Measurements from ENCODE around the gene THBD. TPM values are rescaled to one million over a fixed set of nuclear protein-coding genes. Genes with fewer than 3 reads are reported as not detected.

THBD gene
- total RNA-seq, 1 experiment from 2014 or later = 16.8 TPM

DNA sequence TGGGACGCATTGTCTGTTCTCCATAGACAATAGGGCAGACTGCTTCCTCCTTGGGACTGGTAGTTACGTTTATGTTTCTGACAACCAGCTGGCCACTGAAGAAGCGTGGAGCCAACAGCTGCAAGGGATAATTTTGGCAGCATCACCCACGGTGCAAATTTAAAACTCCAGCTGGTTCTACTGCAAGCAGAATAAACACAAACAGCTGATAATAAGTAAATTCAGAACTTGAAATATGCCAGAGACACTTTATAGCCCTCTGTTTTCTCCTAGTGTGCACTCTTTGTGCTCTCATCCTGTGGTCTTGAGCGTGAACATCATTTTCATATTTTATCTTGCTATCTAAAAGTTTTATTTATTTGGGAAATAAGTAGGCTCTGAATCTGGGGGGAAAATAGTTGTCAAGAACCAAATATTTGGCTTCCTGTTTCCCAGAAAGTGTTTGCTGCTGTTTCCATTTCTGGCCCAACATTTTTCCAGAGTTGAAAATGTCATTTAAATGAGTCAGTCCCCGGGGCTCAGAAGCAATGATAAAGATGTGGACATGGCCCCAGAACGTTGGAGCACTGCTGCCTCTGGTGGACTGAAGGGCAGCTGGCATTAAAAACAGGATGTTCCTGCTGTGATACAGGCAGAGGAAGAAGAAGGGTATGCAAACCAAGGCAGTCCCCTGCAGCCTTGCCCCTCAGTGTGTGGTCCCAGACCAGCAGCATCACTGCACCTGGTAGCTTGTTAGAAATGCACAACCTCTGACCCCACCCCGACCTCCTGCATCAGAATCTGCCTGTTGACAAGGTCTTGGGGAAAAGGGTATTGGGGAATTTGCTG, 12.5 kb upstream of the THBD start:
- DNase-seq (ENCODE audit: low read depth) = peak; percentile 89

DNA sequence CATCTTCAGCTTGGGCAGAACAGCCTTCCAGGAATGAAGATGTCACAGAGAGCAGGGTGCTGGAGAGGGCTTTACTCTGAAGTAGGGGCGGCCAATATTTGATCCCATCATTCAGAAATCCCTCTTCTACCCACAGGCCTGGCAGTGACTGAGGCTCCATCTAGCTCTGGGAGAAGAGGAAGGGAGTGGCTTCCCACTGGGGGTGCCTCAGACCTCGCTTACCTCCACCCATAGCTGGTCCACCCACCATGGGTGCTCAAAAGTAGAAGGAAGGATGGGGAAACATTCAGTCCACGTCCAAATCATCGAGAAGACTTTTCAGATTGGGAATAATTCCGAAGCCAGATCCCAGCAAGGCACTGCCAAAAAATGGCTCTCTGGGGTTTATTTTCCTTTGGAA, 11.8 kb upstream of the THBD start:
- DNase-seq (ENCODE audit: low read depth) = no peak

DNA sequence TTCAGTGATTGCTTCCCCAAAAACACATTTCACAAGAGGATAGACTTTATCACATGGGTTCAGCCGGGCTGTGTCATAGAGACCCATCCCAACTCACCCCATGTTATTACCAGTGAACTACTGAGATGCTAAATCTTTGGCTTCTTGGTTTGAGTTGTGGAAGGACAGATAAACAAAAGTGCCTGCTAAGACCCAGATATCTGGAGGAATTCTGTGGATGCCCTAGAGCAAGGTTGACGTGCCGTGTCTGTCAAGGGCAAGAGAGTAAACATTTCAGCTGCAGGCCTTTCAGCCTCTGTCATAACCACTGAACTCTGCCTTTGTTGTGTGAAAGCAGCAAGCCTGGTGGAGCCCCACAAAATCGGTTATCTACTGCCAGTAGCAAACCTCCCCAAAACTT, 11.2 kb upstream of the THBD start:
- DNase-seq (ENCODE audit: low read depth) = no peak

DNA sequence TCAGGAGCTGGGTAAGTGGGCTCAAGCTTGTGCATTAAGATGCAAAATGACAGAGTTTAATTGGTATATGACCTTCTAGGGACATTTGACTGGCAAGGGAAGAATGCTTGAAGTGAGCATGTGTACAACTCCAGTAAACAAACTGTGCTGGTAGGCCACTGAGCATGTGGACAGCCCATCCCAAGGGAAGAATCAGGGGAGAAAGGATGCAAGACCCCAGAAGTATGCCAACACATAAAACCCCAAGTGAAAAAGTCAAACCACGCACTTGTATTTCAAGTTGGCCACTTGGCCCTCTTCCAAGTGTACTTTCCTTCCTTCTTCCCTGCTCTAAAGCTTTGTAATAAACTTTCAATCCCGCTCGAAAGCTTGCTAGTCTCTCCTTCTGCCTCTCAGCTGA, 10.4 kb upstream of the THBD start:
- DNase-seq (ENCODE audit: low read depth) = peak; percentile 32

DNA sequence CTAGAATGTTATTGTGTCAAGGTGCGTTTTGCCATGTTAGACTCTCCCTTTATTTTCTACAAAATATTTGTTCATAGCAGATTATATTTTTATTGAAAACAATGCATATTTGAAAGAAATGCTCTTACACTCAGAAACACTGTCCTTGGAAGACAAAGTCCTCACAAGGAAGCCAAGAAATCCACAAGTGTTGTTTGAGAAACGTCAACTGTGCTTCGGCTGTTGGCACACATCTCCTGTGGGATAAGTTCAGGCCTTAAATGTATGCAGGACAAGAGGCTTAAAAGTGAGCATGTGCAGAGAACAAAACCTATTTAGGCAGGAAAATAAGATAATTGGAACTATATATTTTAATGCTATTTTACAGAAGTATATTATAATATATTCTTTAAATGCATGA, 9.5 kb upstream of the THBD start:
- no peak for DNase-seq (ENCODE audit: low read depth)

DNA sequence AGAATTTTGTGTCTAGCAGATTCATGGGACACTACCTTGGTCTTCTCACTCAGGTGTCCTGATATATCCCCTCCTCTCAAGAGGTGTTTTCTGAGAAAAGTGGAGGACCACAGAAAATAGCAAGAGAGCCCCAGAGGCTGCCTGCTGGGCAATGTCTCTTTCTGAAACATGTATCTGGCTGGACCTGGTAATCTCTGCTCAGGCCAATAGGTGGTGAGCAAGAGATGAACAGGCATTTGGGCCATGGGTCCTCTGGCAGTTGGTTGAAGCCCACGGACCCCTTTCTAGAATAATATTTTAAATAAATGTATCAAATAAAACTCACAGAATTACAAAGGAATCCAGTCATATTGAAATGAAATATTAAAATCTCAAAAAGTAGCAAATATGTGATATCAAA, 8.8 kb upstream of the THBD start:
- DNase-seq (ENCODE audit: low read depth) = no peak

DNA sequence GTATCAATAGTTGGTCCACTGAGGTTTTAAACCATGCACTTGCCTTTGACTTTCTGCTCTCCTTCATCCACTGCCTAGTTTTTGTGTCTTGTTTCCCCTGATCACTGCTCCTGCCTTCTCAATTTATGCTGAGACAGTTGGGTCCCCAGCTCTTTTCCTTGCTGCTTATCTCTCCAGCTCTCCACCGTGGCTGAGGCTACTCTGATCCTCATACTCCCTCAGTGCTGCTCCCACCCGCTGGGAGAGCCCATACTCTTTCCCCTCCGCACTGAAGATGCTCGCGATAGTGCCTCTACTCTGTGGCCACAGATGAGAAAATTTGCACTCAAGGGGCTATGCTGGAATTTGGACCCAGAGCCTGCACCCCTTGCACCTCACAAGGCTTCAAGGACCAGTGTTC, 3.4 kb upstream of the THBD start:
- no peak for DNase-seq (ENCODE audit: low read depth)

DNA sequence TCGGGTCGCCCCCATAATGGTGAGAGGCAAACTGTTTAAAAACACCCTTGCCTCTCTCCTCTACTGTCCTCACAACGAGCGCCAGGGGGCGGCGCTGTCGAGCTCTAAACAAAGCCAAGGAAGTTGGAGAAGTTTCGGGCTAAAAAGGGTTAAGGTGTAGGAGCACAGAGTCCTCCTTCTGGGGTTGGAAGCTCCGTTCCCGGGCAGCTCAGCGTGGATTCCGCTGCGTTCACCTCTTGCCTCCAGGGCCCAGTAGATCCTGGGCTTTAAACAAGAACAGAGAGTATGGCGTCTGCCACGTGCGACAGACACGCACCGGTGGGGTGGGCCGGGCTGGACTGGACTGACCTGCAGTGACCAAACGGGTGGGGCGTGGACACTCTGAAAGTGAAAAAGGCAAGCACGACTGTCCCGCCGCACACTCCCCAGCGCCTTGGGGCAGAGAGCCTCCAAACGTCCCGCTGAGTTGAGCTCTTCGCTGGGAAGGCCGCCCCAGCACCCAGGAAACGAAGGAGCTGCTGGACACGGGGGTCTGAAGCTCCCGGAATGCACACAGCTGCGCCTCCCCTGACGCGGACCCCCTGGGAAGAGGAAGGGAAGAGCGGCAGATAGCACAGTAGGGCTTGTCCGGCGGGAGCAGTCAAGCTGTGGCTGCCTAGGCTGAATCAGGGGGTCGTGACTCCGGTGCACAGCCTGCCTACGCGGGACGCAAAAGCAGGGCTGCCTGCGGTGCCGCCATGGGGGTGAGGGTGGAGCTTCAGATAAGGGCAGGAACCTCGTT, 1.6 kb upstream of the THBD start:
- DNase-seq (ENCODE audit: low read depth) = peak; percentile 89

DNA sequence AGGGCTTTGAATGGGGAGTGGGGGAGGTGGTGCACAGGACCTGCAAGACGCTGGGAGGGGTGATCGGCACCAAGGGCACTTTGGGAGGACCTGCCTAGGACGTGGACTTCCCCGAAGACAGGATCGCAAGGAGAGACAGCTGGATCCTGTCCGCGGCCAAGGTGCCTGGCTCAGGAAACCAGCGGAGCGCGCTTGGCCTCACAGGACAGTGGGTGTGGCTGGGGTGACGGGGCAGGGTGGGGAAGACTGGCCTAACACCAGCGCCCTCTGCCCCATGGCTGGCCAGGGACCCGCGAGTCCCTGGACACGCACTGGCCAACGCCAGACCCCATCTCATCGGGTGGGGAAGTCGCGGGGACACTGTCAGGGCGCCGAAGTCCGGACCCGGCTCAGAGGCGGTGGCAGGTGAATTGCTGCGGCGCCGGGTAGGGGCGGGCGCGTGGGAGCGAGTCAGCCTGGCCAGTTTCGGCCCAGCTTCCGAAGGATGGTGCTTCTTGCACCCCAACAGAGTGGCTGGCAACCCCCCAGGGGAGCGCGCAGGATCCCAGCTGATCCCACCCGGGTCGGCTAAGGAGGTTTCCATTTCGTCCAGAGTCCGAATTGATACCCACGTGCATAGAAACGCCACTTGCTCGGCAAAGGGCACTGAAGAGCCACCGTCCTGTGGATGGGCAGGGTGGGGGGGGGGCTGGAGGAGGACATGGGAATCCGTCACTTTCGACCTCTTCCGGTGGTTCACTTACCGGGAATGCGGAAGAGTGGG, 785 bp upstream of the THBD start:
- no peak for DNase-seq (ENCODE audit: low read depth)

DNA sequence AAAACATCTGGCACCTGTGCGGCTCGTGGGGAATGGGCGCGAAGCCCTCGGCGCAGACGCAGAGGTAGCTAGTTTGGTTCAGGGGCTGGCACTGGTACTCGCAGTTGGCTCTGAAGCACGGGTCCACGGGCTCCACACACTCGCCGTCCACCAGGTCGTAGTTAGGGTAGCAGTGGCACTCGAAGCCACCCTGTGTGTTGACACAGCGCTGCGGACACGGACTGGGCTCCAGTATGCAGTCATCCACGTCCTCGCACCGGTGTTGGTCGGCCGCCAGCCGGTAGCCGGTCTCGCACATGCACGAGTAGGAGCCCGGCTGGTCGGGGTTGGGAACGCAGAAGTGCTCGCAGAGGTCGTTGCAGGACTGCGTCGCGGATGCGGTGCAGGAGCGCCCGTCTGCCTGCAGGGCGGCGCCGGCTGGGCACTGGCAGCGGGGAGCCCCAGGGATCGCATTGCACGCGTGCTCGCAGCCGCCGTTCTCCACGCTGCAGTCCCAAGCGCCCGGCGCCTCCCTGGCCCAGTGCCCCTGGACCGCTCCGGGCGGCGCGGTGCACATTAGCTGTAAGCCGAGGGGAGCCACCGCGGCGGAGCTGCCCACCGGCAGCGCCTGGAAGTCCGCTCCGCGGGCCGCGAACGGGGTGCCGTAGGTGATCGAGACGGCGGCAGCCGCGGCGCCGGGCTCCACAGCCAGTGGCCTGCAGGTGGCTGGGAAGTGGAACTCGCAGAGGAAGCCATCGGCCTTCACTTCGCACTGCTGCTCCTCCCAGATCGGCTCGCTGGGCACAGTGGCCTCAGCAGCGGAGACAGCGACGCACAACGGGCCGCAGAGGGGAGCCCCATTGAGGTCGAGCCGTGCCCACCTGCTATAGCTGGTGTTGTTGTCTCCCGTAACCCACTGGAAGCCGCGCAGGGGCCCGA, 930 bp downstream of the THBD start:
- DNase-seq (ENCODE audit: low read depth) = peak; percentile 51

DNA sequence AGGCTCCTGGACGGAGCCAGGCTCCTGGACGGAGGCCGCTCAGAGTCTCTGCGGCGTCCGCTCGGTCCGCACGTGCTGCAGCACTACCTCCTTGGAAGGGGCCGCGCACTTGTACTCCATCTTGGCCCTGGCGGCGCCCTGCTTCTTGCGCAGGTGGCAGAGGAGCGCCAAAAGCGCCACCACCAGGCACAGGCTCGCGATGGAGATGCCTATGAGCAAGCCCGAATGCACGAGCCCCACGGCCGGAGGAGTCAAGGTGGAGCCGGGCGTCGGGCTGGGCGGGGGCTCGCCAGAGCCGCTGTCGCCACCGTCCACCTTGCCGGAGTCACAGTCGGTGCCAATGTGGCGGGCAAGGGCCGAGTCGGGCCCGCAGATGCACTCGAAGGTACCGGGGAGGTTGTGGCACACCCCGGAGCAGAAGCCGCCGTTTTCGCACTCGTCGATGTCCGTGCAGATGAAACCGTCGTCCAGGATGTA, 1.7 kb downstream of the THBD start:
- no peak for DNase-seq (ENCODE audit: low read depth)

DNA sequence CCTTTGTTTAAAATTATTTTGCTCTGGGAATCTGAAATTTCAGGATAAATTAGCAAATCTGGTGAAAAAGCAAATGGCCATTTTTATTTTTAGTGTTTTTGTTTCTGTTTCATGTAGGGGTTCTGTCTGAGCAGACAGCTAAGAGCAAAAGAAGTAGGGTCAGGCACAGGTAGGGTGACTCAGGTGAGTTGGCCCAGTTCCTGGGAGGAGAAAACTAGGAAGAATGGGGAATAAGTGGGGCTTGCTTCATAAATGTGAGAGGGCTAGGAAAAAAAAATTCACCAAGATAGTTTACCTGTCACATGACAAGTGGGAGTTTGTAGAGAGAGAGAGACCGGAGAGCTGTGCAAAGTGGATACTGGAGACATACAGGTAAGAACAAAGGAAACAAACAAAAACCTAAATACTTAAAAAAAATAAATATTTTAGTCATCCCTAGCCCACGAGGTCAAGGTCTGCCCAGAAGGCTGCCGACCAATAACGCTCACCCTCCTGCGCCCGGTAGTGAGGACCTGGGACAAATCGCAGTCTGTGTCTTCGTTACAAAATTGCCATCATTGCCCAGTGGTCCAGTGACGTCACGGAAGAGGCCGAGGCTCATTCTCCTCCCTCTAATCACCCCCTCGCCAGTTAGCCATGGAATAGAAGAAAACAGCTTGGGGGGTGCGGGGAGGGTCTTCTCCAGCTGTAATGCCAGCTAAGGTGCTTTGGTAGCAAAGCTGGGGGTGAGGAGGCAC, 2.3 kb downstream of the THBD start:
- DNase-seq (ENCODE audit: low read depth) = no peak

DNA sequence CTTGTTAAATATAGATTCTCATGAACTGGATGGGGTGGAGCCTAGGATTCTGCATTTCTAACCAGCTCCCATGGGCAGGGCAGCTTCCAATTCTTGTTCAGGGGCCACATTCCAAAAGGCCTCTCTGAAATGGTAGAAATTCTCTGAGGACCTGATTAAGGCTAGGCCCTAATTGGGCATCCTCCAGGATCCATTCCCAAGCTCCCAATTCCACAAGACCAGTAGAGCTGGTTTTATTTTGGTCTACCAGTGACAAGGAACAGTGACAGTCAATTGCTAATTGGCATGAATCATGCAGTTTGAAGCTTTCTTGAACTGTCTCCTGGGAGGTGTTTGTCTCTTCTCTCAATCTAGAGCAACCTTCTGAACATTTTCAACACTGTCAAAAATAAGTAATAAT, 3.0 kb downstream of the THBD start:
- DNase-seq (ENCODE audit: low read depth) = no peak

DNA sequence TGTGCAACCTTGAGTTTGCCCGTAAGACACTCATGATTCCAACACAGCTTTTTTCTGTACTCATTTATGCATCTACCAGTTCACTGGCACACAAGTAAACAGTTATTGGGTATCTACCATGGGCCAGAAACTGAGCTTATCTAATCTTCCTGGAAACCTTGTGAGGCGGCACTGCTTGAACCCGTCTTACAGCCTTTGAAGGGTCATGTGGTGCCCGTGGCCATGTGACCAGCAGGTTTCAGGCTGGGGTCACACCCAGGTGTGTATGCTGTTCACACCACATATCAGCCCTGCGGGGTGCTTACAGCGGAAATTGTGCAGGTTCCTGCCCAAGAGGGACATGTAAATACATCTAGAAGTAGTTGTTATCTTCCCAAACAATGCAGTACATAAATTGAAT, 6.1 kb downstream of the THBD start:
- DNase-seq (ENCODE audit: low read depth) = no peak

DNA sequence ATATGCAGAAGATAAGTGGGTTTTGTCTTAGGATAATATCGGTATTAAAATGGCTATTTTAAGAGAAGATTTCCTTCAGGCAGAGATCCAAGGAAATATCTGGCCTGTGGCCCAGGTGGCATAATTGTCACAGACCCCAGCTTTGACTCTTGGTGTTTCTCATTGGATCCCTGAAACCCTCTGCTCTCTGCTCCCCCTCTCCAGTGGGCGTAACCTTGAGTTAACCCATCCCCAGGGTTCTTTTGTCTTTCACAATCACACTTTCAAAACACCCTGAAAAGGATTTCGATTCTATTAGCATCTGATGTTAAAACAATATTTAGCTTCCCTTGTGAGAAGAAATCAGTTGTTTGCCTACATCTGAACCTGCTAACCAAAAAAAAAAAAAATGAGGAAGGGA, 7.2 kb downstream of the THBD start:
- no peak for DNase-seq (ENCODE audit: low read depth)

DNA sequence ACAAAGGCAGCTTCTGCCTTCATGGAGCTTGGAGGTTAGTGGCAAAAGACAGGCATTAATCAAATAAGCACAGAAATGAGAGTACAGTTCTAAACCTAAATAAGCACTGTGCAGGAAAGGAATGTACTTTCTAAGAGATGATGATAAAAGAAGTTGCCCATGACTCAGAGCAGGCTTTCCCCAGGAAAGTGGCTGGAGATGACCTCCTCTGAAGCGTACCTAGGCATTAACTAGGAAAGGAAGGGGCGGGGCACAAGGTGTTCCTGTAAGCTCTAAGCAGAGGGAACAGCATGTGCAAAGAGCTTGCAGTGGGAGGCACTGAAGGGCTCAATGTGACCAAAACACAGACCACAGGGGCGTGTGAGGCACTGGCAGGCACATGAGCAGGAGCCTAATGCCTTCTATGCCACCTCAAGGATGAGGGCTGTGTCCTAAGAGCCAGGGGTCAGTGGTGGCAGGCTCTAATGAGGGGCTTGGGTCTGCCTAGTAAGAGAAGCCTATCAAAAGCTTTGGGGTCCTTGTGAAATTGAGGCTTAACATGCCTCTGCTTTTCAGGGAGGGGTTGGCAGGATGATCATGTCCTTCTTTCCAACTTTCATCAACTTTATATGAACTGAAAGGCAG, 9.5 kb downstream of the THBD start:
- DNase-seq (ENCODE audit: low read depth) = no peak

DNA sequence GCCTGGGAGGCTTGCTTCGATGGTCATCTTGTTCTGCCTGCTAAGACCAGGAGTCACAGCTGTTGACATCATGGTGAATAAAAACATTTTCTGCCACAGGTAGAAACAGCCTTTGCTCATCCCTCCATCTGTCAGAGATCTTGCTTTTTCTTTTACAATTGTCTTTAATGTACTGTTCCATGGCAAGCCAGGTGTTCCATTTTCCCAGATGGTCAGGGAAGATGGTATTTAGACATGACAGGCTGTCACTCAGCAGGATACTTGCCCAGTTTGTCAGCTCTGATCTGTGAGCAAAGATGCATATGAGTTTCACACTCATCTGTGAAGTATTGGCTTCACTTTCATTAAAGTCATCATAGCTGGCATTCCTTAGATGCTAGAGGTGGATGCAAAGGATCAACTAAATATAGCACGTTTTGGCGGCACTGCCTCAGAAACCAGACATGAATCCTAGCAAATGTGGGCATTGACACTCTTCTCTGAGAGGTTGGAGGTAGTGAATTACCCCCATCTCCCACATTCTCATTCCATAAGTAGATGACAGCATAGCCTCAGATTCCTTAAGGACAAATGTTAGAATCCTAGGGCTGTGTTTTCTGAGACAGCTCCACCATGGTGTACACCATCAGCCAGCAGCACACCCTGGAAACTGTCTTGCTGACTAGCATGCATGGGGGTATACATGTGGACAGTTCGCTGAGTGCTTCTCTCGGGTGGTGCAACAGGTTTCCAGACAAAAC, 10.2 kb downstream of the THBD start:
- DNase-seq (ENCODE audit: low read depth) = no peak

DNA sequence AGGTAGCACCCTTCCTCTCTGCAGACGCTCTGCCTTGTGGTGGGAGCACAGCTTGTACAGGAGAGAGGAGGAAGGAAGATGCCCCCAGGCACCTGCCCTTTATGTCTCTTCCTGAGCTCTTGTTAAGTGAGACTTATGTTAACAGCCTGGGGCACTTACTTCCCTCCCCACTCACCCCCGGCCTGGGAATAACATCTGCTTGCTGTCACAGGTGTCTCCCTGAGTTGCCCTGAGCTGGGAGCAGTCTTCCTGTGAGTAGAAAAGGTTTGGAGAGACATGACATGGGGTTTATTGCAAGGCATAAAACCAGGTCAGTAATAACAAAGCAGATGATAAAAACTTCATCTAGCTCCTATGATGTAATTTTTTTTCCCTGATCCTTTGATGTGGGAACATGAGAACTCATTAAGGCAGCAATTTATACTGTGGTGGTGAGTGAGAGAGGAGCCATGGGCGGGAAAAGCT, 12.4 kb downstream of the THBD start:
- no peak for DNase-seq (ENCODE audit: low read depth)

DNA sequence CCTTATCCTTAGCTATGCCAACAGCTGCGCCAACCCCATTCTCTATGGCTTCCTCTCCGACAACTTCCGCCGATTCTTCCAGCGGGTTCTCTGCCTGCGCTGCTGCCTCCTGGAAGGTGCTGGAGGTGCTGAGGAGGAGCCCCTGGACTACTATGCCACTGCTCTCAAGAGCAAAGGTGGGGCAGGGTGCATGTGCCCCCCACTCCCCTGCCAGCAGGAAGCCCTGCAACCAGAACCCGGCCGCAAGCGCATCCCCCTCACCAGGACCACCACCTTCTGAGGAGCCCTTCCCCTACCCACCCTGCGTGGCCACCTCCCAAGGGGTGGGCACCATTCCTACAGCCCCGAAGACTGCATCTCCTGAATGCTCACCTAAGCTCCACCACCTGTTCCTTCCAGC, 13.1 kb downstream of the THBD start:
- no peak for DNase-seq (ENCODE audit: low read depth)

All from LHCN-M2 (cell line).